NCI-H82 treated with DMSO at 0.1 percent for 48 hours (cell line): ENCODE data around the gene TELO2.

Experiments used
- DNase-seq: peaks from one replicate; lab custom pipeline; 2025; ENCODE audit not compliant: unreplicated experiment; lab: John Stamatoyannopoulos, UW

TELO2 gene

GRCh38 chr16:1514507-1514906 is 21.3 kb downstream of the TELO2 start:
- DNase-seq: no peak

- no peak for DNase-seq
These were observed 25.5 kb downstream of the TELO2 start for GRCh38 chr16:1518626-1519135.

- DNase-seq: no peak
These were observed 26.7 kb downstream of the TELO2 start for GRCh38 chr16:1519831-1520230.

- no peak for DNase-seq
These were observed 27.3 kb downstream of the TELO2 start for GRCh38 chr16:1520461-1520860.

- no peak for DNase-seq
These were observed 30.6 kb downstream of the TELO2 start for GRCh38 chr16:1523581-1524245.

GRCh38 chr16:1524366-1524765 is 31.2 kb downstream of the TELO2 start:
- no peak for DNase-seq

- DNase-seq: no peak
These were observed 32.9 kb downstream of the TELO2 start for GRCh38 chr16:1525871-1526607.

GRCh38 chr16:1526608-1527555 is 33.7 kb downstream of the TELO2 start:
- DNase-seq: no peak

- DNase-seq: no peak
These were observed 35.0 kb downstream of the TELO2 start for GRCh38 chr16:1527836-1528811.

- DNase-seq: no peak
These were observed 35.9 kb downstream of the TELO2 start for GRCh38 chr16:1528921-1529537.

GRCh38 chr16:1530349-1530882 is 37.3 kb downstream of the TELO2 start:
- DNase-seq: no peak

- DNase-seq: no peak
These were observed 37.9 kb downstream of the TELO2 start for GRCh38 chr16:1530883-1531637.

GRCh38 chr16:1531638-1531910 is 38.4 kb downstream of the TELO2 start:
- no peak for DNase-seq

GRCh38 chr16:1532081-1532760 is 39.1 kb downstream of the TELO2 start:
- no peak for DNase-seq

- no peak for DNase-seq
These were observed 39.6 kb downstream of the TELO2 start for GRCh38 chr16:1532771-1533170.

- no peak for DNase-seq
These were observed 40.3 kb downstream of the TELO2 start, which contains the start of gene TMEM204 for GRCh38 chr16:1533443-1533951. TSS of gene TMEM204 (plus strand) at chr16:1533666. CDS start at chr16:1534276, 610 bp downstream.

- DNase-seq: no peak
These were observed 41.2 kb downstream of the TELO2 start for GRCh38 chr16:1534021-1535020.
